ENCODE results near the gene COL23A1. TPM values are rescaled to one million over a fixed set of nuclear protein-coding genes. Genes with fewer than 3 reads are reported as not detected.
A peak's percentile ranks its signal among the peaks of the same experiment; 100 is the strongest.

The COL23A1 gene
- total RNA-seq, 1 donor from 2014 or later: 2.0 TPM

DNA sequence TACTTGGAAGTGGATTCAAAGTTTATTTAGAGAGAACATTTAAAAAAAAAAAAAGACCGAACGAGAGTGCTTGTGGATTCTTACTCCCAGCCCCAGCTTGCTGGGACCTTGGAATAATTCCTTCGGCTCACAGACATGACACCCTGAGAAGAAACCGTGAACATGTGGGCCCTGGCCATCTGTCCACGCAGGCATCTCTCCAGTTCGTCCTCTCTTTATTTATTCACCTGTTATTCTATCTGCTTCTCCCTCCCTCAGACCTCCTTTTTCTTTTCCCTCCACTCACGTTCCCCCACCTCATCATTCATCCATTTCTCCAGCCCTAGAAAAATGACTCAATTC is 263.8 kb downstream of the COL23A1 start:
- H3K27me3 ChIP-seq: no peaks in the 10 kb centered on the region
- no peak overlapping the region for H3K4me3 ChIP-seq
- DNase-seq: peak; percentile 22
- no peaks in the 10 kb centered on the region for H3K36me3 ChIP-seq
- TF ChIP-seq CTCF (IDR thresholded peaks at IDR 0.05): no peak
- H3K4me1 ChIP-seq: peaks cover 37% of the 10 kb centered on the region
- intact Hi-C loops (cut with DNase I): no loop called here
- ATAC-seq: no peak
- H3K27ac ChIP-seq: peak overlapping the region; percentile 70
- H3K9me3 ChIP-seq: no peaks in the 10 kb centered on the region

DNA sequence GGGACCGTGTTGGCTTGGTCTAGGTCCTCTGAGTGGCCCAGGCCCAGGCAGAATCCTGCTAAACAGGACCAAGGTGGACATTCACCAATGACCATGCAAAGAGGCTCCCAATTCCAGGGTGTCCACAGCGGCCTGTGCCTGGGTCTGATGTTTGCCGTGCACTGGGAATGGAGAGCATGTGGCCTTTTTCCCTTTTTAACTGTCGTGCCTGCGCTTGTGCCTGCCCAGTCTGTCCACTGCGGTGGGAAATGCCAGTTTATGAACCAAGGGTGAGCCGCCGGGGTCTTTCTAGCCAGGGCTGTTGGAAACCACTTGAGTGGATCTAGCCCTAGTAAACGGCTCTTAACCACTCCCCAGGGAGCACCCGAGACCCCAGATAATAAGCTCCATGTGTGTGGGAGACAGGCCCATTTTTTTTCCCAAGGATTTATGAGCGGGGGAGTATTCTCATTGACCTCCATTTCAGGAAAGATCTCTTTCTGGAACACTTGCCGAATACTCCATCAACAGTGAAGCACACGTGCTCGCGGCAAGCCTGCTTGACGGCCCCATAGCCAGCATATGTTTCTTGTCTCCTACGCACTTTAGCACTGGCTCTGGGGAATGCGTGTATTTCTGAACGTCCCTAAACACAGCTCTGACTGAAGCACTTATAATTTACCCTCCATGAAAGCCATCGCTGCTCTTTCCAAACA is 264.4 kb downstream of the COL23A1 start:
- no peak overlapping the region for H3K27ac ChIP-seq
- peak; percentile 18 for ATAC-seq
- no peaks in the 10 kb centered on the region for H3K36me3 ChIP-seq
- intact Hi-C loops (cut with DNase I): no loop called here
- peak; percentile 54 for DNase-seq
- H3K9me3 ChIP-seq: no peaks in the 10 kb centered on the region
- TF ChIP-seq CTCF (IDR thresholded peaks at IDR 0.05): no peak
- no peaks in the 10 kb centered on the region for H3K27me3 ChIP-seq
- no peak overlapping the region for H3K4me3 ChIP-seq
- peaks cover 32% of the 10 kb centered on the region for H3K4me1 ChIP-seq

- no peaks in the 10 kb centered on the region for H3K9me3 ChIP-seq
- H3K27ac ChIP-seq: no peak overlapping the region
- no peaks in the 10 kb centered on the region for H3K27me3 ChIP-seq
- peaks cover 31% of the 10 kb centered on the region for H3K4me1 ChIP-seq
- no peak for ATAC-seq
- no peak for TF ChIP-seq CTCF (IDR thresholded peaks at IDR 0.05)
- intact Hi-C loops (cut with DNase I): no loop called here
- peak; percentile 43 for DNase-seq
- H3K36me3 ChIP-seq: no peaks in the 10 kb centered on the region
- H3K4me3 ChIP-seq: no peak overlapping the region
These were observed 264.9 kb downstream of the COL23A1 start for GRCh38 chr5:178325311-178325678.

GRCh38 chr5:178324481-178325310 is 265.5 kb downstream of the COL23A1 start:
- peak; percentile 55 for DNase-seq
- no peak for ATAC-seq

DNA sequence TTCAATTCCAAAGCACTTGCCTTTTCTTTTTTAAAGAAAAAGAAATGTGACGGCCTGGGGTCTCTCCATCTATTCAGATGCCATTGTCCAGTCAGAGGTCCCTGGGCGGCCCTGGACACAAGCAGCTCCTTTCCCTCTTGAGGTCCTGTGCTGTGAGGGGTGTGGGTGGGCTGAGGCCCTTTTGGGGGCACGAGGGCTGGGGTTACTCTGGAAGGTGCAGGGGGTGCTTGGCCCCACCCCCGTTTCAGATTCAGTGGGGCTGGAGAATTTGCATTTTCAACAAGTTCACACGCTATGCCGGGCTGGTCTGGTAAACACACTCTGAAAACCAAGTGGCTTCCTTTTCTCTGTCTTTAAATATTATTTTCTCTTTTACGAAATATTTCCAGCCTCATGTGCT is 266.2 kb downstream of the COL23A1 start:
- TF ChIP-seq CTCF (IDR thresholded peaks at IDR 0.05): no peak
- H3K27me3 ChIP-seq: no peaks in the 10 kb centered on the region
- no peak overlapping the region for H3K4me3 ChIP-seq
- no peak overlapping the region for H3K27ac ChIP-seq
- H3K9me3 ChIP-seq: no peaks in the 10 kb centered on the region
- ATAC-seq (no peak), DNase-seq (peak; percentile 45)
- intact Hi-C loops (cut with DNase I): no loop called here
- peaks cover 19% of the 10 kb centered on the region for H3K4me1 ChIP-seq
- no peaks in the 10 kb centered on the region for H3K36me3 ChIP-seq

More at GRCh38 chr5:178324481-178325310, 265.5 kb downstream of the COL23A1 start:
- Histone ChIP-seq H3K9me3 (no peaks in the 10 kb centered on the region), H3K36me3 (no peaks in the 10 kb centered on the region), H3K27me3 (no peaks in the 10 kb centered on the region), H3K4me1 (peaks cover 25% of the 10 kb centered on the region), H3K4me3 (no peak overlapping the region), H3K27ac (no peak overlapping the region)
- intact Hi-C loops (cut with DNase I): no loop called here
- TF ChIP-seq CTCF (IDR thresholded peaks at IDR 0.05): no peak
